SHP77 (cell line): ENCODE data around the gene ARSG.
"Not testable (repeated sequence)": the region's sequence is repeated elsewhere in the genome, so short reads cannot be mapped to it uniquely, and the experiment has no call there.

ENCODE experiments used
- DNase-seq, 2 experiments: peaks; one replicate each; lab custom pipeline; 2025; lab: John Stamatoyannopoulos, UW

Gene ARSG

GRCh38 chr17:68277807-68278206 lies 13.5 kb upstream of the ARSG start:
- no peak for DNase-seq

- DNase-seq: not testable (repeated sequence)
Observed at GRCh38 chr17:68281965-68282364, 9.3 kb upstream of the ARSG start.

- DNase-seq: no peak
Observed at GRCh38 chr17:68288375-68288774, 2.9 kb upstream of the ARSG start.

- DNase-seq: no peak
Observed at GRCh38 chr17:68288804-68289203, 2.5 kb upstream of the ARSG start.

- no peak for DNase-seq
Observed at GRCh38 chr17:68289473-68289872, 1.8 kb upstream of the ARSG start.

GRCh38 chr17:68289936-68290267 lies 1.4 kb upstream of the ARSG start:
- no peak for DNase-seq

GRCh38 chr17:68290268-68290954 lies 884 bp upstream of the ARSG start:
- DNase-seq: no peak

- peak in 1 of 2 experiments; percentile 25 for DNase-seq
Observed at GRCh38 chr17:68291836-68292688, 767 bp downstream of the ARSG start.

GRCh38 chr17:68292689-68293040 lies 1.4 kb downstream of the ARSG start:
- DNase-seq: no peak

GRCh38 chr17:68293490-68294195 lies 2.3 kb downstream of the ARSG start:
- no peak for DNase-seq

GRCh38 chr17:68294196-68294555 lies 2.9 kb downstream of the ARSG start:
- DNase-seq: no peak

GRCh38 chr17:68294617-68295016 lies 3.3 kb downstream of the ARSG start:
- no peak for DNase-seq

- DNase-seq: no peak
Observed at GRCh38 chr17:68295086-68295485, 3.8 kb downstream of the ARSG start.

- no peak for DNase-seq
Observed at GRCh38 chr17:68296217-68297191, 5.2 kb downstream of the ARSG start.

GRCh38 chr17:68297195-68297594 lies 5.9 kb downstream of the ARSG start:
- no peak for DNase-seq

GRCh38 chr17:68298601-68299000 lies 7.3 kb downstream of the ARSG start:
- DNase-seq: no peak

GRCh38 chr17:68299817-68300216 lies 8.5 kb downstream of the ARSG start:
- no peak for DNase-seq

GRCh38 chr17:68301438-68301959 lies 10.2 kb downstream of the ARSG start:
- peak in 1 of 2 experiments; percentile 40 for DNase-seq

- DNase-seq: peak; percentile 72 to 82
Observed at GRCh38 chr17:68302066-68302564, 10.8 kb downstream of the ARSG start.

GRCh38 chr17:68302666-68303065 lies 11.4 kb downstream of the ARSG start:
- DNase-seq: no peak

- DNase-seq: no peak
Observed at GRCh38 chr17:68304706-68305105, 13.4 kb downstream of the ARSG start.
